ENCODE data around the gene CAPN15. TPM values are rescaled to one million over a fixed set of nuclear protein-coding genes. Genes with fewer than 3 reads are reported as not detected.
A peak's percentile ranks its signal among the peaks of the same experiment; 100 is the strongest.

The CAPN15 gene
- total and polyA plus RNA-seq, 2 of the 4 experiments (the other 2 are of a cell fraction), result 9.3 to 24.3 TPM

DNA sequence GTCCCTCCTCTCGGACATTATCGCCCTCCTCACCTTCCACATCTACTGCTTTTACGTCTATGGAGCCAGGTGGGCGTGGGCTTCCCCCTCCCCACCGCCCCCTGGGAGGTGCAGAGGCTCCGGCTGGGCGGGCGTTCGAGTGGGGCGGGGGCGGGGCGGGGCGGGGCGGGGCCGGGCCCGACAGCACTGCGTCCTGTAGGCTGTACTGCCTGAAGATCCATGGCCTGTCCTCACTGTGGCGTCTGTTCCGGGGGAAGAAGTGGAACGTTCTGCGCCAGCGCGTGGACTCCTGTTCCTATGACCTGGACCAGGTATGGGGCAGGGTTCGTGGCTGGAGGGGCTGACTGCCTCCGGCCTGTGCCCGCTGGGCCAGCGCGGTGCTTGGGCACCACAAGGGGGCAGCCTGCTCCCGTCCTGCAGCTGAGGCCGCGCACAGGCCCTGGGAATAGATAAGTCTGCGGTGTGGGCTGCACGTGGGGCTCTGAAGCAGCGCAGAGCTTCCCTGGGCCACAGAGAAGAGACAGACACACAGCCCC lies 51.4 kb downstream of the CAPN15 start:
- POLR2A ChIA-PET (ENCODE audit: unreplicated experiment), result no interaction called here
- H3K23ac ChIP-seq (ENCODE audit: low read depth, low read length), result no peak overlapping the region
- peak overlapping the region; percentile 72 for H2AFZ ChIP-seq (replicated peaks; ENCODE audit: low read length, poor library complexity)
- no peak overlapping the region for H2BK20ac ChIP-seq (ENCODE audit: low read depth, low read length)
- H2AK5ac ChIP-seq (ENCODE audit: low read depth, low read length), result peak overlapping the region; percentile 78
- DNase-seq (peak; percentile 65), ATAC-seq (ENCODE audit: low read depth) (peak; percentile 91)
- peaks cover 0 to 3% of the 10 kb centered on the region in 2 experiments; a peak in 1 of 4 replicates for H3K79me1 ChIP-seq (ENCODE audit: low read depth in 1 of 2, low read length in 2 of 2)
- in situ Hi-C loops (cut with MboI; ENCODE audit: low sequenced_read_pairs), result no loop called here
- H3K4ac ChIP-seq (ENCODE audit: low read depth, low read length), result no peak overlapping the region
- H2AK9ac ChIP-seq (replicated peaks; ENCODE audit: low read depth, low read length, poor library complexity), result peak overlapping the region; percentile 4
- no peak overlapping the region for H4K5ac ChIP-seq (ENCODE audit: low read depth, low read length)
- peak; percentile 63; the same call in 1 of the 2 replicates for TF ChIP-seq MAZ (IDR thresholded peaks at IDR 0.05; ENCODE audit: borderline replicate concordance, low read depth, low read length)
- TF ChIP-seq, protein P1, sequence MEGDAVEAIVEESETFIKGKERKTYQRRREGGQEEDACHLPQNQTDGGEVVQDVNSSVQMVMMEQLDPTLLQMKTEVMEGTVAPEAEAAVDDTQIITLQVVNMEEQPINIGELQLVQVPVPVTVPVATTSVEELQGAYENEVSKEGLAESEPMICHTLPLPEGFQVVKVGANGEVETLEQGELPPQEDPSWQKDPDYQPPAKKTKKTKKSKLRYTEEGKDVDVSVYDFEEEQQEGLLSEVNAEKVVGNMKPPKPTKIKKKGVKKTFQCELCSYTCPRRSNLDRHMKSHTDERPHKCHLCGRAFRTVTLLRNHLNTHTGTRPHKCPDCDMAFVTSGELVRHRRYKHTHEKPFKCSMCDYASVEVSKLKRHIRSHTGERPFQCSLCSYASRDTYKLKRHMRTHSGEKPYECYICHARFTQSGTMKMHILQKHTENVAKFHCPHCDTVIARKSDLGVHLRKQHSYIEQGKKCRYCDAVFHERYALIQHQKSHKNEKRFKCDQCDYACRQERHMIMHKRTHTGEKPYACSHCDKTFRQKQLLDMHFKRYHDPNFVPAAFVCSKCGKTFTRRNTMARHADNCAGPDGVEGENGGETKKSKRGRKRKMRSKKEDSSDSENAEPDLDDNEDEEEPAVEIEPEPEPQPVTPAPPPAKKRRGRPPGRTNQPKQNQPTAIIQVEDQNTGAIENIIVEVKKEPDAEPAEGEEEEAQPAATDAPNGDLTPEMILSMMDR (conservative IDR thresholded peaks at IDR 0.05; ENCODE audit: low read depth, low read length), result peak; percentile 78
- TF ChIP-seq FOS (IDR thresholded peaks at IDR 0.05; ENCODE audit: low read depth, low read length), result no peak
- TF ChIP-seq RAD21 (IDR thresholded peaks at IDR 0.05; ENCODE audit: low read length), result peak; percentile 85
- TF ChIP-seq BHLHE40 (IDR thresholded peaks at IDR 0.05; ENCODE audit: low read depth, low read length), result peak; percentile 65; the same call in 1 of the 2 replicates
- no peak for TF ChIP-seq RFX5 (IDR thresholded peaks at IDR 0.05; ENCODE audit: low read depth, low read length)
- TF ChIP-seq, protein P2, sequence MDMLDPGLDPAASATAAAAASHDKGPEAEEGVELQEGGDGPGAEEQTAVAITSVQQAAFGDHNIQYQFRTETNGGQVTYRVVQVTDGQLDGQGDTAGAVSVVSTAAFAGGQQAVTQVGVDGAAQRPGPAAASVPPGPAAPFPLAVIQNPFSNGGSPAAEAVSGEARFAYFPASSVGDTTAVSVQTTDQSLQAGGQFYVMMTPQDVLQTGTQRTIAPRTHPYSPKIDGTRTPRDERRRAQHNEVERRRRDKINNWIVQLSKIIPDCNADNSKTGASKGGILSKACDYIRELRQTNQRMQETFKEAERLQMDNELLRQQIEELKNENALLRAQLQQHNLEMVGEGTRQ (IDR thresholded peaks at IDR 0.05; ENCODE audit: low read depth, low read length), result peak; percentile 48; the same call in 1 of the 2 replicates
- TF ChIP-seq, protein P3, sequence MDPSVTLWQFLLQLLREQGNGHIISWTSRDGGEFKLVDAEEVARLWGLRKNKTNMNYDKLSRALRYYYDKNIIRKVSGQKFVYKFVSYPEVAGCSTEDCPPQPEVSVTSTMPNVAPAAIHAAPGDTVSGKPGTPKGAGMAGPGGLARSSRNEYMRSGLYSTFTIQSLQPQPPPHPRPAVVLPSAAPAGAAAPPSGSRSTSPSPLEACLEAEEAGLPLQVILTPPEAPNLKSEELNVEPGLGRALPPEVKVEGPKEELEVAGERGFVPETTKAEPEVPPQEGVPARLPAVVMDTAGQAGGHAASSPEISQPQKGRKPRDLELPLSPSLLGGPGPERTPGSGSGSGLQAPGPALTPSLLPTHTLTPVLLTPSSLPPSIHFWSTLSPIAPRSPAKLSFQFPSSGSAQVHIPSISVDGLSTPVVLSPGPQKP (IDR thresholded peaks at IDR 0.05; ENCODE audit: borderline replicate concordance, low read depth, low read length), result no peak
- TF ChIP-seq MAFK (IDR thresholded peaks at IDR 0.05; ENCODE audit: low read depth, low read length), result no peak
- peak; percentile 65 for TF ChIP-seq SMC3 (IDR thresholded peaks at IDR 0.05; ENCODE audit: low read depth, low read length)
- peak; percentile 47; the same call in 1 of the 2 replicates for TF ChIP-seq MXI1 (IDR thresholded peaks at IDR 0.05; ENCODE audit: borderline replicate concordance, low read depth, low read length)
- TF ChIP-seq RCOR1 (IDR thresholded peaks at IDR 0.05; ENCODE audit: insufficient replicate concordance, low read length), result no peak
- TF ChIP-seq NFE2L2 (IDR thresholded peaks at IDR 0.05; ENCODE audit: low read depth, low read length), result no peak
- dilution Hi-C loops (cut with HindIII; ENCODE audit: low sequenced_read_pairs, unreplicated experiment), result no loop called here
- H4K91ac ChIP-seq (ENCODE audit: insufficient read depth, low read depth, low read length), result no peak overlapping the region
- H2BK5ac ChIP-seq (ENCODE audit: low read depth, low read length, poor library complexity, severe bottlenecking), result no peak overlapping the region
- CTCF ChIA-PET, result no interaction called here
- H3K27me3 ChIP-seq (ENCODE audit: control insufficient read depth, insufficient read depth, low read length), result no peaks in the 10 kb centered on the region
- no peak overlapping the region for H3K9ac ChIP-seq (ENCODE audit: low read depth, low read length)
- H3K4me3 ChIP-seq (ENCODE audit: insufficient read depth, low read depth, low read length), result no peak overlapping the region
- H3K14ac ChIP-seq (replicated peaks; ENCODE audit: low read depth, low read length), result no peak overlapping the region
- BruUV-seq (replicated peaks), result no TSS peak
- peaks cover 16% of the 10 kb centered on the region; the same call in 1 of the 2 replicates for H3K36me3 ChIP-seq (ENCODE audit: control insufficient read depth, insufficient read depth, low read length)
- no peaks in the 10 kb centered on the region for H3K4me1 ChIP-seq (ENCODE audit: control insufficient read depth, insufficient read depth, low read length)
- H3K56ac ChIP-seq (ENCODE audit: extremely low read depth, insufficient read depth, low read length), result no peak overlapping the region
- H3K4me2 ChIP-seq (ENCODE audit: low read depth, low read length), result peak overlapping the region; percentile 88
- H3K9me3 ChIP-seq (ENCODE audit: control insufficient read depth, insufficient read depth, low read length), result no peaks in the 10 kb centered on the region
- no peak overlapping the region for H3K27ac ChIP-seq (ENCODE audit: insufficient read depth, low read length)
- no peaks in the 10 kb centered on the region for H3K9me1 ChIP-seq (ENCODE audit: insufficient read depth, low read length)
- no peak overlapping the region for H2BK15ac ChIP-seq (ENCODE audit: low read depth, low read length)
- no peaks in the 10 kb centered on the region; the same call in 1 of the 2 replicates for H4K20me1 ChIP-seq (ENCODE audit: insufficient read depth, low read length)
- H4K8ac ChIP-seq (ENCODE audit: low read depth in 2 of 2, low read length in 2 of 2), result no peak overlapping the region
- intact Hi-C loops (cut with micrococcal nuclease), result loop anchor here (2.0 kb wide), 1 partner anchor 82 kb away; no protein-coding TSS in a partner anchor
- H3K18ac ChIP-seq (ENCODE audit: low read depth, low read length), result no peak overlapping the region
- no peak overlapping the region for H2BK120ac ChIP-seq (ENCODE audit: low read depth, low read length)
- 56% methylated on average over 13 of the region's 34 CpGs; no CpG with 5 or more reads in 1 of the 2 experiments for WGBS, 2 experiments (ENCODE audit: extremely low coverage in 2 of 2, insufficient read length in 1 of 2)

Data from IMR-90 (cell line).